Esophagus muscularis mucosa (tissue), 3 donors: Measurements from ENCODE around the gene ANKRD65.

Source experiments
- CTCF ChIP-seq, 3 experiments: fragments of 200-600 bp in 2 of 3; fragments of 450-650 bp in 1 of 3; sonication (generic) in 2 of 3; IDR thresholded peaks; one replicate each; pipeline ENCODE4 v1.5.1; 2017 to 2019; ENCODE audit warnings: antibody characterized with exemption in 3 of 3, mild to moderate bottlenecking in 2 of 3, moderate library complexity in 1 of 3
- POLR2A ChIP-seq: fragments of 450-650 bp; IDR thresholded peaks from one replicate; pipeline ENCODE4 v1.6.1; 2017; ENCODE audit warnings: antibody characterized with exemption, moderate library complexity, mild to moderate bottlenecking, low read depth

DNA sequence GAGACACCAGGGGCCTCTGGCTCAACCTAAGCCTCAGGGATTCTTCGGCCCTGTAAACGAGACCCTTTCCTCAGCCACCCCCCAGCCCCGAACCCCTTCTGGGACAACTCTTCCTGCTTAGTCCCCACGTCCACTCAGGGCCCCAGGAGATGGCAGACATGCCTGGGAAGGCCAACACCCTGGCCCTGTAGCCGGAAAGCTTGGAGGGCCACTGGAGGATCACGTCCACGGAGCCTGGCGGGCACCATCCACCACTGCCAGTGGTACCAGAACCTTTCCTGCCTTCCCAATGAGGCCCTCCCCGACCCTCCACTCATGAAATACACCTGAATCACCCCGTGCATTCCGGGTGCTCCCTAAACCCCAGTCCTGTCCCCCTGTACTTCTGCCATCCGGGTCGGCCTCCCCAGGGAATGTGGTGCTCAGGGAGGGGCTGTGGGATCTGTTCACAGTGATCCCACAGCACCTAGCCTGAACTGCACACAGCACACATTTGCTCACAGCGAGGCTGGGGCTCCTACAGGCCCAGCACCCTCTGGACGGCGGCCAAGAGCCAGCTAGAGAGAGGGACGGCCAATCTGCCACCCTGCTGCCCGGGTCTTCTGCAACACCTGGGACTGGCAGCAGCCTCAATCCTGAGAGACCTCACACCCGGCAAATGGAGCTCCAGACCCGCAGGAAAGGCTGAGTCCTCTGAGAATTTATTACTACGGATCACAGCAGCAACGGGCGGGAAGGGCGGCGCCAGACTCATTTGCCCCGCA, 47.8 kb downstream of the ANKRD65 start:
- no peak for TF ChIP-seq CTCF (IDR thresholded peaks at IDR 0.05)
- no peak for TF ChIP-seq POLR2A
